K562 (cell line): ENCODE results near the gene KNSTRN.

Experiments
- CEBPB ChIP-seq: fragments of 450-650 bp; IDR thresholded peaks from 2 replicates; pipeline ENCODE4 v1.6.1; 2016; ENCODE audit warnings: missing genetic modification characterization, missing compliant biosample characterization
- CREB1 ChIP-seq, 2 experiments: sonication (generic) in 1 of 2; formaldehyde crosslinking in 1 of 2; IDR thresholded peaks; 2 replicates each; pipeline versions ENCODE4 v1.6.1 to v1.8.0; 2012 to 2022; ENCODE audit warnings: inconsistent platforms in 1 of 2, mild to moderate bottlenecking in 1 of 2, missing genetic modification reagents in 1 of 2, moderate library complexity in 1 of 2
- ESRRA ChIP-seq: fragments of 450-650 bp; IDR thresholded peaks from 2 replicates; pipeline ENCODE4 v1.6.1; 2014; ENCODE audit warnings: low read depth, mild to moderate bottlenecking, moderate library complexity, borderline replicate concordance
- NEUROD1 ChIP-seq: fragments of 150-350 bp; IDR thresholded peaks from 2 replicates; pipeline ENCODE4 v1.6.1; 2014; ENCODE audit warnings: borderline replicate concordance, low read length, low read depth; ENCODE audit not compliant: partially characterized antibody
- SMC3 ChIP-seq: conservative IDR thresholded peaks from 2 replicates; pipeline ENCODE4 v1.6.1; 2011; ENCODE audit warnings: low read depth, low read length, improper control_type of control experiment; ENCODE audit not compliant: insufficient read depth

DNA sequence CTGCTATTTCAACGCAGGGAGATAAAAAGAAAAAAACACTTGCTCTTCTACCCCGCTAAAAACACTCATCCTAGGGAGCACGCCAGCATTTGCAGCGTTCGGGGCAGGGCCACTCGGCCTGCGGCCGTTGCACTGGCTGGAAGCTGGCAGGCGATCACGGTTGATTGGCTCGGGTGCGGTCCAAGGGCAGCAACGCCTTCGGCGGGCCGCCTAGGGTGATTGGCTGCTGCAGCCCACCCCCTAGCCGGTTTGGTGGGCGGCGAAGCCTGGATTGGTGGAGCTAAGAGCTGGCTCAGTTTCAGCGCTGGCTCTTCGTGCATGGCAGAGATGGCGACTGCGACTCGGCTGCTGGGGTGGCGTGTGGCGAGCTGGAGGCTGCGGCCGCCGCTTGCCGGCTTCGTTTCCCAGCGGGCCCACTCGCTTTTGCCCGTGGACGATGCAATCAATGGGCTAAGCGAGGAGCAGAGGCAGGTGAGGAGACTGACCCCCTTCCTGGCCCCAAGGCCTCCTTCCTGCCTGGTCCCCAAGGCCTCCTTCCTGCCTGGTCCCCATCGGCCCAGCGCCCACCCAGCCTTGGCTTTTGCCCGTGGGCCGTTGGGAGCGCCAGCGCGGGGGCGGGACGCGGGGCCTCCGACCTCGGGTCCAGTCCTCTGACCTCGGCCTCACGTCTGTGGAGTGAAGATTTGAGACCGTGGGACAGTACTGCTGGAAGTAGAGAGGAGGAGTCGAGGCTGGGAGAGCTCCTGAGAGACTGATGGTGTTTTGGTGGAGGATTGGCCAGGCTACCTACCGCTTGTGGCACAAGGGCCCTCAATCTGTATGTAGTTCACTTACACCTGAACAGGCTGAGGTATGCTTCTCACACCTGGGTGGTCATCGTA is 23.2 kb downstream of the KNSTRN start, which contains the start of gene IVD:
- TF ChIP-seq NEUROD1, result no peak
- no peak for TF ChIP-seq SMC3
- no peak for TF ChIP-seq ESRRA
- TF ChIP-seq CREB1 (IDR thresholded peaks at IDR 0.05), result no peak
- no peak for TF ChIP-seq CREB1 (CRISPR knock-in tag; IDR thresholded peaks at IDR 0.05)
- TF ChIP-seq CEBPB, result no peak
